GM12878 (cell line): ENCODE measurements around the gene ART3. TPM values are rescaled to one million over a fixed set of nuclear protein-coding genes. Genes with fewer than 3 reads are reported as not detected.

ENCODE experiments used
- ASH2L ChIP-seq: fragments of 300-600, 200-600 bp; sonication (generic); IDR thresholded peaks from 2 replicates; pipeline ENCODE4 v1.6.1; 2017; ENCODE audit warnings: low read depth, mild to moderate bottlenecking, borderline replicate concordance
- ATF7 ChIP-seq: fragments of 450-650 bp; IDR thresholded peaks from 2 replicates; pipeline ENCODE4 v1.6.1; 2016; ENCODE audit warnings: low read depth, mild to moderate bottlenecking
- BHLHE40 ChIP-seq, 2 experiments: fragments of 450-650 bp in 1 of 2; IDR thresholded peaks; 2 replicates each; pipeline ENCODE4 v1.6.1; 2011 to 2017; ENCODE audit warnings: low read depth in 2 of 2, borderline replicate concordance in 1 of 2, improper control_type of control experiment in 1 of 2, low read length in 1 of 2, mild to moderate bottlenecking in 1 of 2
- CHD2 ChIP-seq: IDR thresholded peaks from 2 replicates; pipeline ENCODE4 v1.6.1; 2011; ENCODE audit warnings: low read depth, low read length, improper control_type of control experiment, borderline replicate concordance
- DPF2 ChIP-seq: fragments of 450-650 bp; IDR thresholded peaks from 2 replicates; pipeline ENCODE4 v1.6.1; 2017; ENCODE audit warnings: mild to moderate bottlenecking
- FOS ChIP-seq: IDR thresholded peaks from 3 replicates; pipeline ENCODE4 v1.6.1; 2011; ENCODE audit warnings: borderline replicate concordance; ENCODE audit not compliant: insufficient read length; ENCODE audit errors: extremely low read depth
- HDAC6 ChIP-seq: fragments of 200-600 bp; sonication (generic); IDR thresholded peaks from one replicate; pipeline ENCODE4 v1.8.0; 2017; ENCODE audit warnings: antibody characterized with exemption; ENCODE audit not compliant: unreplicated experiment
- NFYA ChIP-seq: IDR thresholded peaks from 2 replicates; pipeline ENCODE4 v1.6.1; 2011; ENCODE audit warnings: low read depth, mild to moderate bottlenecking, low read length, improper control_type of control experiment, borderline replicate concordance
- PAX5 ChIP-seq: IDR thresholded peaks from 2 replicates; pipeline ENCODE4 v1.6.1; 2011; ENCODE audit warnings: low read depth, low read length, borderline replicate concordance
- PML ChIP-seq: IDR thresholded peaks from 2 replicates; pipeline ENCODE4 v1.6.1; 2012; ENCODE audit warnings: low read length, inconsistent platforms
- POLR2AphosphoS2 ChIP-seq: IDR thresholded peaks from 2 replicates; pipeline ENCODE4 v1.6.1; 2011; ENCODE audit warnings: low read depth, mild to moderate bottlenecking, low read length, improper control_type of control experiment, moderate library complexity
- RAD21 ChIP-seq: IDR thresholded peaks from 2 replicates; pipeline ENCODE4 v1.6.1; 2011; ENCODE audit warnings: mild to moderate bottlenecking, low read depth, low read length, moderate library complexity; ENCODE audit not compliant: insufficient read depth
- RBBP5 ChIP-seq: fragments of 200-600 bp; sonication (generic); conservative IDR thresholded peaks from 2 replicates; pipeline ENCODE4 v1.6.1; 2016
- RELA ChIP-seq: fragments of 450-650 bp; IDR thresholded peaks from 2 replicates; pipeline ENCODE4 v1.8.0; 2014; ENCODE audit warnings: borderline replicate concordance; ENCODE audit not compliant: partially characterized antibody
- SIN3A ChIP-seq: IDR thresholded peaks from 2 replicates; pipeline ENCODE4 v1.6.1; 2012; ENCODE audit warnings: low read depth, low read length, improper control_type of control experiment
- SIX5 ChIP-seq: IDR thresholded peaks from 2 replicates; pipeline ENCODE4 v1.6.1; 2011; ENCODE audit warnings: mild to moderate bottlenecking, low read depth, low read length, moderate library complexity; ENCODE audit not compliant: severe bottlenecking
- SKIL ChIP-seq: fragments of 450-650 bp; IDR thresholded peaks from 2 replicates; pipeline ENCODE4 v1.6.1; 2017; ENCODE audit warnings: mild to moderate bottlenecking, low read depth, inconsistent platforms; ENCODE audit not compliant: poor library complexity, severe bottlenecking
- SREBF2 ChIP-seq: IDR thresholded peaks from 2 replicates; pipeline ENCODE4 v1.6.1; 2012; ENCODE audit warnings: mild to moderate bottlenecking, low read length
- STAT1 ChIP-seq: fragments of 450-650 bp; conservative IDR thresholded peaks from 2 replicates; pipeline ENCODE4 v1.6.1; 2014; ENCODE audit warnings: antibody characterized with exemption, mild to moderate bottlenecking
- SUPT20H ChIP-seq: IDR thresholded peaks from 2 replicates; pipeline ENCODE4 v1.6.1; 2011; ENCODE audit warnings: low read depth, mild to moderate bottlenecking, low read length, moderate library complexity, borderline replicate concordance; ENCODE audit not compliant: control insufficient read depth
- ZBTB33 ChIP-seq: fragments of 450-650 bp; IDR thresholded peaks from 2 replicates; pipeline ENCODE4 v1.6.1; 2017; ENCODE audit warnings: mild to moderate bottlenecking
- ZNF24 ChIP-seq: fragments of 450-650 bp; IDR thresholded peaks from 2 replicates; pipeline ENCODE4 v1.6.1; 2017; ENCODE audit warnings: antibody characterized with exemption, mild to moderate bottlenecking
- ZNF592 ChIP-seq: fragments of 450-650 bp; IDR thresholded peaks from 2 replicates; pipeline ENCODE4 v1.6.1; 2017; ENCODE audit warnings: mild to moderate bottlenecking, moderate library complexity
- polyA plus RNA-seq, 11 experiments: library from polyadenylated mRNA; depleted of rRNA in 4 of 11; unstranded in 6 of 11; stranded (reverse) in 5 of 11; fragments of >200 nt; fragmentation: Nextera tagmentation in 4 of 11; fragmentation: Illumina TruSeq in 1 of 11; extraction: Ambion mirVana in 4 of 11; extraction: Trizol in 1 of 11; gene quantifications; 1 replicate in 1 of 11; 2 replicates in 10 of 11; pipeline versions ENCODE4 v1.2.1 to v1.2.3, GENCODE V29; 2011 to 2016; ENCODE audit warnings: inconsistent platforms in 2 of 11, missing spikeins in 2 of 11, low read depth in 1 of 11
- total RNA-seq, 4 experiments: library from RNA; depleted of rRNA in 3 of 4; stranded (reverse); fragments of >200 nt in 3 of 4; fragmentation: Illumina TruSeq in 1 of 4; extraction: Trizol in 1 of 4; gene quantifications; 2 replicates each; pipeline versions ENCODE4 v1.2.1 to v1.2.3, GENCODE V29; 2013 to 2021

The ART3 gene
- total and polyA plus RNA-seq, 10 of the 15 experiments (the other 5 are each of a cell fraction or from before 2014, with no cell fraction given) = 0.18 to 0.50 (median 0.26) TPM; not detected in 6

- TF ChIP-seq SKIL (peak; percentile 69), POLR2AphosphoS2 (peak; percentile 88), HDAC6 (no peak), NFYA (no peak), RAD21 (no peak), ZBTB33 (no peak), BHLHE40 (IDR thresholded peaks at IDR 0.05; ENCODE audit: borderline replicate concordance in 1 of 2, low read depth in 2 of 2, low read length in 1 of 2) (peak; percentile 56 to 62; a peak in 3 of 4 replicates), FOS (no peak), SUPT20H (no peak), ZNF24 (peak; percentile 50; the same call in 1 of the 2 replicates), SREBF2 (no peak), RBBP5 (no peak), CHD2 (peak; percentile 77; the same call in 1 of the 2 replicates), PAX5 (peak; percentile 9; the same call in 1 of the 2 replicates), ZNF592 (no peak), DPF2 (no peak; the same call in 1 of the 2 replicates), ASH2L (peak; percentile 80; the same call in 1 of the 2 replicates), SIN3A (peak; percentile 90), ATF7 (peak; percentile 73), STAT1 (peak; percentile 89; the same call in 1 of the 2 replicates), PML (peak; percentile 96), RELA (peak; percentile 93), SIX5 (peak; percentile 73)
These were observed 73.8 kb downstream of the ART3 start, which contains the start of gene NUP54 (continued) for GRCh38 chr4:76148142-76148865.
